Astrocyte of the cerebellum (primary cell): ENCODE results near the gene MED16.

Experiments used
- DNase-seq: peaks from one replicate; pipeline ENCODE4 v3.0.0-alpha.2; 2011; ENCODE audit warnings: low read depth
- H3K4me3 ChIP-seq: 2 replicates; pipeline ENCODE4 v1.5.1; 2011; ENCODE audit warnings: mild to moderate bottlenecking, low read depth, low read length, moderate library complexity
- CTCF ChIP-seq: IDR thresholded peaks from 2 replicates; pipeline ENCODE4 v1.5.1; 2012; ENCODE audit warnings: low read length, low read depth, moderate library complexity, mild to moderate bottlenecking; ENCODE audit errors: missing control alignments
- in situ Hi-C: cut with HindIII; loops from 2 replicates; pipeline ENCODE4 v1.10.0; 2017; ENCODE audit warnings: low sequenced_read_pairs

Gene MED16

GRCh38 chr19:901216-902092 lies 8.5 kb upstream of the MED16 start:
- in situ Hi-C loops = no loop called here
- H3K4me3 ChIP-seq = no peak overlapping the region
- no peak for DNase-seq
- no peak for TF ChIP-seq CTCF

- in situ Hi-C loops = no loop called here
- no peak for TF ChIP-seq CTCF
- DNase-seq = no peak
- H3K4me3 ChIP-seq = no peak overlapping the region
Observed at GRCh38 chr19:900302-901111, 7.5 kb upstream of the MED16 start.

- H3K4me3 ChIP-seq = no peak overlapping the region
- no peak for DNase-seq
- no peak for TF ChIP-seq CTCF
- in situ Hi-C loops = no loop called here
Observed at GRCh38 chr19:900043-900301, 7.0 kb upstream of the MED16 start.

- in situ Hi-C loops = no loop called here
- no peak for DNase-seq
- no peak overlapping the region for H3K4me3 ChIP-seq
- no peak for TF ChIP-seq CTCF
Observed at GRCh38 chr19:899336-900042, 6.5 kb upstream of the MED16 start.

- no peak for DNase-seq
- TF ChIP-seq CTCF = no peak
- in situ Hi-C loops = no loop called here
- no peak overlapping the region for H3K4me3 ChIP-seq
Observed at GRCh38 chr19:898663-899062, 5.7 kb upstream of the MED16 start.

GRCh38 chr19:897442-898039 lies 4.6 kb upstream of the MED16 start:
- no peak for DNase-seq
- H3K4me3 ChIP-seq = no peak overlapping the region
- TF ChIP-seq CTCF = no peak
- in situ Hi-C loops = no loop called here
